GM12864 (cell line): ENCODE results near the gene GCSH.

Experiments used
- DNase-seq: peaks from one replicate; pipeline ENCODE4 v3.0.0-alpha.2; 2011; ENCODE audit warnings: low read depth
- H3K4me3 ChIP-seq: 2 replicates; pipeline ENCODE4 v1.5.1; 2011; ENCODE audit warnings: mild to moderate bottlenecking, low read depth, low read length, control low read depth
- TF ChIP-seq, protein P1 (sequence below): IDR thresholded peaks from 2 replicates; pipeline ENCODE4 v1.5.1; 2011; ENCODE audit warnings: low read depth, mild to moderate bottlenecking, moderate library complexity, low read length, control low read depth, inconsistent platforms; ENCODE audit errors: missing control alignments

The GCSH gene

GRCh38 chr16:81136390-81137335, 40.5 kb upstream of the GCSH start:
- TF ChIP-seq, protein P1, sequence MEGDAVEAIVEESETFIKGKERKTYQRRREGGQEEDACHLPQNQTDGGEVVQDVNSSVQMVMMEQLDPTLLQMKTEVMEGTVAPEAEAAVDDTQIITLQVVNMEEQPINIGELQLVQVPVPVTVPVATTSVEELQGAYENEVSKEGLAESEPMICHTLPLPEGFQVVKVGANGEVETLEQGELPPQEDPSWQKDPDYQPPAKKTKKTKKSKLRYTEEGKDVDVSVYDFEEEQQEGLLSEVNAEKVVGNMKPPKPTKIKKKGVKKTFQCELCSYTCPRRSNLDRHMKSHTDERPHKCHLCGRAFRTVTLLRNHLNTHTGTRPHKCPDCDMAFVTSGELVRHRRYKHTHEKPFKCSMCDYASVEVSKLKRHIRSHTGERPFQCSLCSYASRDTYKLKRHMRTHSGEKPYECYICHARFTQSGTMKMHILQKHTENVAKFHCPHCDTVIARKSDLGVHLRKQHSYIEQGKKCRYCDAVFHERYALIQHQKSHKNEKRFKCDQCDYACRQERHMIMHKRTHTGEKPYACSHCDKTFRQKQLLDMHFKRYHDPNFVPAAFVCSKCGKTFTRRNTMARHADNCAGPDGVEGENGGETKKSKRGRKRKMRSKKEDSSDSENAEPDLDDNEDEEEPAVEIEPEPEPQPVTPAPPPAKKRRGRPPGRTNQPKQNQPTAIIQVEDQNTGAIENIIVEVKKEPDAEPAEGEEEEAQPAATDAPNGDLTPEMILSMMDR: no peak
- DNase-seq: no peak
- H3K4me3 ChIP-seq: no peak overlapping the region

- DNase-seq: no peak
- TF ChIP-seq, protein P1: no peak
- no peak overlapping the region for H3K4me3 ChIP-seq
Measured at GRCh38 chr16:81130126-81130525, 33.9 kb upstream of the GCSH start.

- no peak for DNase-seq
- TF ChIP-seq, protein P1: no peak
- H3K4me3 ChIP-seq: no peak overlapping the region
Measured at GRCh38 chr16:81128726-81129524, 32.7 kb upstream of the GCSH start.

- H3K4me3 ChIP-seq: no peak overlapping the region
- TF ChIP-seq, protein P1: no peak
- no peak for DNase-seq
Measured at GRCh38 chr16:81127051-81127450, 30.9 kb upstream of the GCSH start.

DNA sequence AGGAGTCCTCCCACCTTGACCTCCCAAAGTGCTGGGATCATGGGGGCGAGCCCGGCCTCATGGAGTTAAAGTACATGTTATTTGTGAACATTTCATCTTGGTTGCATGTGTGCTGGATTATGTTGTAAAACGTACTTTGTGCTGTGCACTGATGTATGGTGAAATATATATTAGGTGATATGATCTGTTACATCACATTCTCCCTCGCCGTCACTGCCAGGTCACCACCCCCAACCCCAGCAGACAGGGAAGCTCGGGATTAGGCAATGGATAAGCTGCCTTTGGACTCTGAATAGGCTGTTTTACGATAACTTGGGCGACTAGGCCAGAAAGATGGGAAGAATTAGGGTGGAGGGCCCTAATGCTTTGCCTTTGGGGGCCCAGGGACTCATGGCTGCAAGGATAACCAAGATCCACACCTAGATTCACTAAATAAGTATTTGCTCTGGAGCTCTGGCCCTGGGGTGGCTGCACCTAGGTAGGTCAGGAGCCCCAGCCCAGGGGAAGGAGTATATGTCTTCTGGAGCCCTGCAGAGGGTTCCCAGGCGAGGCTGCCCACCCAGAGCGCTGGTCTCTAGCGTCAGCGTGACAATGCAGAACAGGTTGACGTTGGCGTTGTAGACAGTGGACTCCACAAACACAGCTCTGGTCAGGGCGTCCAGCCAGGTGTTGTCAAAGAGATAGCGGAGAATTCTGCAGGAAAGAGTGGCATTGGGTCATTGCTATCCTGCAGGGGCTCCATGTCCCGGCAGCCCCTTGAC, 27.1 kb upstream of the GCSH start:
- TF ChIP-seq, protein P1: no peak
- H3K4me3 ChIP-seq: no peak overlapping the region
- DNase-seq: no peak

GRCh38 chr16:81121474-81121990, 25.3 kb upstream of the GCSH start:
- DNase-seq: no peak
- TF ChIP-seq, protein P1: no peak
- H3K4me3 ChIP-seq: no peak overlapping the region
